Hepatocyte (in vitro differentiated cells): Measurements from ENCODE around the gene SLC9A3. TPM values are rescaled to one million over a fixed set of nuclear protein-coding genes. Genes with fewer than 3 reads are reported as not detected.

Experiments used
- DNase-seq: peaks from one replicate; pipeline ENCODE4 v3.0.0-alpha.2; 2016; ENCODE audit warnings: low spot score
- H2AFZ ChIP-seq: fragments of 200-600 bp; sonication (generic); 2 replicates; pipeline ENCODE4 v1.6.0; 2016; ENCODE audit warnings: antibody characterized with exemption, mild to moderate bottlenecking
- H3K27ac ChIP-seq: fragments of 200-600 bp; sonication (generic); 2 replicates; pipeline ENCODE4 v1.5.1; 2016; ENCODE audit warnings: mild to moderate bottlenecking
- H3K27me3 ChIP-seq: fragments of 200-600 bp; sonication (generic); 2 replicates; pipeline ENCODE4 v1.6.1; 2016
- H3K36me3 ChIP-seq: fragments of 200-600 bp; sonication (generic); replicated peaks from 2 replicates; pipeline ENCODE4 v1.5.1; 2016; ENCODE audit warnings: low read depth; ENCODE audit not compliant: insufficient read depth
- H3K4me1 ChIP-seq: fragments of 200-600 bp; sonication (generic); 2 replicates; pipeline ENCODE4 v1.5.1; 2016; ENCODE audit warnings: mild to moderate bottlenecking, moderate library complexity; ENCODE audit not compliant: insufficient read depth
- H3K4me2 ChIP-seq: fragments of 200-600 bp; sonication (generic); 2 replicates; pipeline ENCODE4 v1.6.0; 2016
- H3K4me3 ChIP-seq: fragments of 200-600 bp; sonication (generic); 2 replicates; pipeline ENCODE4 v1.5.1; 2016; ENCODE audit warnings: mild to moderate bottlenecking
- H3K79me2 ChIP-seq: fragments of 200-600 bp; sonication (generic); 2 replicates; pipeline ENCODE4 v1.6.0; 2017; ENCODE audit warnings: mild to moderate bottlenecking
- H3K9me2 ChIP-seq: fragments of 200-600 bp; sonication (generic); replicated peaks from 2 replicates; pipeline ENCODE4 v1.6.0; 2017; ENCODE audit warnings: mild to moderate bottlenecking; ENCODE audit not compliant: insufficient read depth
- H3K9me3 ChIP-seq: fragments of 200-600 bp; sonication (generic); 2 replicates; pipeline ENCODE4 v1.5.1; 2016; ENCODE audit warnings: low read depth, mild to moderate bottlenecking
- H4K20me1 ChIP-seq: fragments of 200-600 bp; sonication (generic); 2 replicates; pipeline ENCODE4 v1.6.0; 2016; ENCODE audit warnings: mild to moderate bottlenecking; ENCODE audit not compliant: insufficient read depth, poor library complexity, severe bottlenecking
- EZH2 ChIP-seq: fragments of 200-600 bp; sonication (generic); IDR thresholded peaks from 2 replicates; pipeline ENCODE4 v1.6.1; 2016; ENCODE audit warnings: antibody characterized with exemption, mild to moderate bottlenecking, borderline replicate concordance
- EZH2phosphoT487 ChIP-seq: fragments of 200-600 bp; sonication (generic); IDR thresholded peaks from one replicate; pipeline ENCODE4 v1.6.1; 2018; ENCODE audit warnings: antibody characterized with exemption, mild to moderate bottlenecking, low read depth, moderate library complexity; ENCODE audit not compliant: unreplicated experiment, severe bottlenecking
- WGBS: methylation state at CpG from one replicate; pipeline ENCODE4 v1.1.6; 2016; ENCODE audit warnings: low lambda C conversion rate; ENCODE audit errors: missing lambda C conversion rate; 5-methylcytosine and 5-hydroxymethylcytosine counted together
- polyA plus RNA-seq: library from polyadenylated mRNA; unstranded; fragments of >200 nt; fragmentation: Nextera tagmentation; extraction: Ambion mirVana; gene quantifications from 2 replicates; pipeline ENCODE4 v1.2.1, GENCODE V29; 2016
- total RNA-seq: library from RNA; depleted of rRNA; stranded (reverse); fragments of >200 nt; gene quantifications from 2 replicates; pipeline ENCODE4 v1.2.3, GENCODE V29; 2014
- TF ChIP-seq, protein P1 (sequence below): fragments of 200-600 bp; sonication (generic); IDR thresholded peaks from 2 replicates; pipeline ENCODE4 v1.5.1; 2016; ENCODE audit warnings: antibody characterized with exemption, mild to moderate bottlenecking; ENCODE audit not compliant: poor library complexity

Gene SLC9A3
- total and polyA plus RNA-seq, 2 experiments from 2014 or later = 4.8 to 7.4 TPM

DNA sequence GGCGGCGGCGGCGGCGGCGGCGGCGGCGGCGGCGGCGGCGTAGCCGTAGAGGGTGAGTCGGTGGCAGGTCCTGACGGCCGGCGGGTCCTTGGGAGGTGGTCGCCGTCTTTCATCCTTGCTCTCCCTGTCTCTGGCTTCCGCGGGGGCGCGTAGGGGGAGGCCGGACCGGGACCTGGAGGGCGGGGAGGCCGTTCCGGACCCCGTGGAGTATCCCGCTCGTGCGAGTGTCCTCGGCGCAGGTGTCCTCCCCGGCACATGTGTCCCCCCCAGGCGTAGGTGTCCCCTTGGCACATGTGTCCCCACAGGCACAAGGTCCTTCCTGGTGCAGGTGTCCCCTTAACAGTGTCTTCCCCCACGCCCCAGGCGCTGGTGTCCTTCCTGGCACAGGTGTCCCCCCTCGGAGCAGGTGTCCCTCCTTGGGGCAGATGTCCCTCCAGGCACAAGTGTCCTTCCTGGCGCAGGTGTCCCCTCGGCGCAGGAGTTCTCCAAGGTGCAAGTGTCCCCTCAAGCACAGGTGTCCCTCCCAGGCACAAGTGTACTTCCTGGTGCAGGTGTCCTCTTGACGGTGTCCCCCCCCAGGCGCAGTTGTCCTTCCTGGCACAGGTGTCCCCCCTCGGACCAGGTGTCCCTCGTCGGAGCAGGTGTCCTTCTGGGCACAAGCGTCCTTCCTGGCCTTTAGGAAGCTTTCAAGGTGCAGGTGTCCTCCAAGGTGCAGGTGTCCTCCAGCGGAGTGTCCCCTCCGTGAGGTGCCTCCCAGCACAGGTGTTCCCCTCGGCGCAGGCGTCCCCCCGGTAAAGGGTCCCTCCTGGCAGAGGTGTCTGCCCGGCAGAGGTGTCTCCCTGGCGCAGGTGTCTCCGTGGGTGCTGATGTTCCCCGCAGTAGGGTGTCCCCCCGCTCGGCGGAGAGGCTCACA, 80.8 kb downstream of the SLC9A3 start:
- Histone ChIP-seq H3K27ac (no peak overlapping the region), H3K79me2 (peaks cover 48% of the 10 kb centered on the region), H3K4me2 (peak overlapping the region; percentile 86), H3K4me3 (peak overlapping the region; percentile 98), H2AFZ (peak overlapping the region; percentile 71), H3K27me3 (no peaks in the 10 kb centered on the region), H3K9me2 (no peaks in the 10 kb centered on the region), H3K9me3 (no peaks in the 10 kb centered on the region), H3K36me3 (no peaks in the 10 kb centered on the region), H3K4me1 (peaks cover 7% of the 10 kb centered on the region), H4K20me1 (peaks cover 5% of the 10 kb centered on the region)
- 32% methylated on average over 33 of the region's 62 CpGs for WGBS
- TF ChIP-seq, protein P1, sequence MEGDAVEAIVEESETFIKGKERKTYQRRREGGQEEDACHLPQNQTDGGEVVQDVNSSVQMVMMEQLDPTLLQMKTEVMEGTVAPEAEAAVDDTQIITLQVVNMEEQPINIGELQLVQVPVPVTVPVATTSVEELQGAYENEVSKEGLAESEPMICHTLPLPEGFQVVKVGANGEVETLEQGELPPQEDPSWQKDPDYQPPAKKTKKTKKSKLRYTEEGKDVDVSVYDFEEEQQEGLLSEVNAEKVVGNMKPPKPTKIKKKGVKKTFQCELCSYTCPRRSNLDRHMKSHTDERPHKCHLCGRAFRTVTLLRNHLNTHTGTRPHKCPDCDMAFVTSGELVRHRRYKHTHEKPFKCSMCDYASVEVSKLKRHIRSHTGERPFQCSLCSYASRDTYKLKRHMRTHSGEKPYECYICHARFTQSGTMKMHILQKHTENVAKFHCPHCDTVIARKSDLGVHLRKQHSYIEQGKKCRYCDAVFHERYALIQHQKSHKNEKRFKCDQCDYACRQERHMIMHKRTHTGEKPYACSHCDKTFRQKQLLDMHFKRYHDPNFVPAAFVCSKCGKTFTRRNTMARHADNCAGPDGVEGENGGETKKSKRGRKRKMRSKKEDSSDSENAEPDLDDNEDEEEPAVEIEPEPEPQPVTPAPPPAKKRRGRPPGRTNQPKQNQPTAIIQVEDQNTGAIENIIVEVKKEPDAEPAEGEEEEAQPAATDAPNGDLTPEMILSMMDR = no peak
- TF ChIP-seq EZH2phosphoT487 (no peak), EZH2 (no peak)
- DNase-seq = no peak

DNA sequence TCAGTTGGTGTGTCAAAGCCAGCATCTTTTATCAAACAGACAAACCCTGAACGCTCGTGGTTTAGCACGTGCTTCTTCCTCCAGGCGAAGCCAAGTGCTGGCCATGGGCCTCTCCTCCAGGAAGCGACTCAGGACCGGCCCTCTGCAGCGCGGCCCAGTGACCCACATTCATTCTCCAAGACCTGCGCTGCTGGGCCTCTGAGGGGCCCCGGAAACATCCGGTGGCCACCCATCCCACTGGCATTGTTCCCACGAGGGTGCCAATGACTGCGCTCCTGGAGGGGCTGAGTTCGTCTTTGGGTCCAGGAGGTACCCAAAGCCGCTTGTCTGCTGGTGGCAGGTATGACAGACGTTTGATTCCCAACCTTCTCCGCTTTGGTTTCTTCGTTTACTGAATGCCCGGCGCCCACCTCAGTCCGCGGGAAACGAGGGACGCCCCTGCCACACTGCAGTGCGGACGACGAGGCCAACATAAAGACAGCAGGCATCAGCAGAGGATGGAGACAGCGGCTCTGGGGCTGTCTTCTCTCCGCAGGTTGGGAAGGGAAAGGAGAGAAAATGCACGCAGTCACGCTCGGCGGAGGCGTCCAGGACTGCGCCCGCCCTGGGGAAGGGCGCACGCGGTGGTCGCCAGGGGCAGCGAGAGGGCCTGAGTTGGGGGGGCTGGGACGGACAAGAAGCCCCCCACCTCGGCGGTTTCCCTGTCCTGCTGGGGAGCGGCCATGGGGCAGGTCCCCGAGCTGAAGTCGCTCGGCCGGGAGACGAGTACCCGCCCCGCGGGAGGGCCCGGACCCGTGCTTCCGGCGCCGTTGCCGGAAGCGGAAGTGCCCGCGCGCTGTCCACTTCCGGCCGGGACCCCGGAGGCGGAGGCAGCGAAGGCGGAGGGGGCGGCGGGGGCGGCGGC, 81.7 kb downstream of the SLC9A3 start, which contains the start of gene EXOC3:
TSS of gene EXOC3 (plus strand) at position 842 of the 904 bp plus-strand sequence. CDS start 3,030 bp downstream, outside the sequence.
- TF ChIP-seq EZH2 (no peak), EZH2phosphoT487 (no peak)
- TF ChIP-seq, protein P1 = no peak
- Histone ChIP-seq H3K4me1 (peaks cover 7% of the 10 kb centered on the region), H4K20me1 (peaks cover 5% of the 10 kb centered on the region), H3K9me2 (no peaks in the 10 kb centered on the region), H3K4me2 (peak within 1 kb of the TSS; percentile 99), H3K27me3 (no peaks in the 10 kb centered on the region), H2AFZ (peak within 1 kb of the TSS; percentile 98), H3K36me3 (no peaks in the 10 kb centered on the region), H3K9me3 (no peaks in the 10 kb centered on the region), H3K79me2 (peaks cover 46% of the 10 kb centered on the region), H3K27ac (peak within 1 kb of the TSS; percentile 96), H3K4me3 (peak within 1 kb of the TSS; percentile 98)
- DNase-seq = peak; percentile 91
- WGBS = 14% methylated on average over 44 of the region's 73 CpGs

DNA sequence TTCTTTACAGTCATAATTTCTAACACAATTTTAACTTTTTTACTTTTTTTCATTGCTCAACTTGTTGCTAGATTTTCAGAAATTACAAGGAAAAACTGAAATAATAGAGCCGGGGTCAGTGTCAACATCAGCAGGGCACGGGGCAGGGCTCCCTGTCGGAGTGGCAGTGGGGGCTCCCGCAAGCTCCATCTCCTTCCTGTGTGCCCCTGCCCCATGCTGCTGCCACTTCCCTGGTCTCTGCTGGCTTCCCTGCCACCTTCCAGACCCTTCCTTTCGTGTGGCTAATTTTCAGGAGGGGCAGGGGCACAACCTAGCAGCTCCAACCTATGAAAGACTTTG, 82.3 kb downstream of the SLC9A3 start:
- DNase-seq = no peak
- H3K27ac ChIP-seq = peak overlapping the region; percentile 96
- H4K20me1 ChIP-seq = peaks cover 5% of the 10 kb centered on the region
- peak overlapping the region; percentile 98 for H2AFZ ChIP-seq
- H3K9me3 ChIP-seq = no peaks in the 10 kb centered on the region
- H3K27me3 ChIP-seq = no peaks in the 10 kb centered on the region
- peak overlapping the region; percentile 98 for H3K4me3 ChIP-seq
- 93% methylated on average over 5 of the region's 5 CpGs for WGBS
- H3K4me1 ChIP-seq = peaks cover 7% of the 10 kb centered on the region
- peaks cover 40% of the 10 kb centered on the region for H3K79me2 ChIP-seq
- H3K4me2 ChIP-seq = peak overlapping the region; percentile 99
- TF ChIP-seq EZH2 (no peak), EZH2phosphoT487 (no peak)
- TF ChIP-seq, protein P1 = no peak
- no peaks in the 10 kb centered on the region for H3K9me2 ChIP-seq
- no peaks in the 10 kb centered on the region for H3K36me3 ChIP-seq
